Measurements from ENCODE around the gene FBXO46. TPM values are rescaled to one million over a fixed set of nuclear protein-coding genes. Genes with fewer than 3 reads are reported as not detected.
"Not testable (repeated sequence)": the region's sequence is repeated elsewhere in the genome, so short reads cannot be mapped to it uniquely, and the experiment has no call there.

FBXO46 gene
- total RNA-seq, 6 experiments from 2014 or later: 8.4 to 14.5 (median 11.0) TPM

GRCh38 chr19:45733160-45733810, 2.6 kb upstream of the FBXO46 start, which contains the start of gene MEIOSIN:
MEIOSIN (plus strand) TSS chr19:45733439; CDS start chr19:45735377, 1,938 bp downstream.
- Mint-ChIP-seq H3K9me3 (no peaks in the 10 kb centered on the region), H3K36me3 (ENCODE audit: low read depth) (peaks cover 1% of the 10 kb centered on the region; the same call in 1 of the 2 replicates), H3K27ac (no peak within 1 kb of the TSS), H3K4me3 (no peak within 1 kb of the TSS), H3K27me3 (ENCODE audit: insufficient read depth) (peaks cover 4% of the 10 kb centered on the region), H3K4me1 (ENCODE audit: low read depth) (peaks cover 11% of the 10 kb centered on the region)
- DNase-seq: no peak
- TF ChIP-seq CTCF (IDR thresholded peaks at IDR 0.05): no peak

- DNase-seq: no peak
- no peaks in the 10 kb centered on the region for H3K9me3 Mint-ChIP-seq
- TF ChIP-seq CTCF (IDR thresholded peaks at IDR 0.05): no peak
- H3K4me3 Mint-ChIP-seq: peak overlapping the region; percentile 97
- H3K36me3 Mint-ChIP-seq (ENCODE audit: low read depth): peaks cover 6% of the 10 kb centered on the region; the same call in 1 of the 2 replicates
- H3K27ac Mint-ChIP-seq: peak overlapping the region; percentile 70
- peaks cover 16% of the 10 kb centered on the region for H3K4me1 Mint-ChIP-seq (ENCODE audit: low read depth)
- H3K27me3 Mint-ChIP-seq (ENCODE audit: insufficient read depth): peaks cover 2% of the 10 kb centered on the region; the same call in 1 of the 2 replicates
Observed at GRCh38 chr19:45729800-45730290, 851 bp downstream of the FBXO46 start.

GRCh38 chr19:45728683-45729082, 2.0 kb downstream of the FBXO46 start:
- H3K4me3 Mint-ChIP-seq; H3K9me3 Mint-ChIP-seq; H3K27ac Mint-ChIP-seq; H3K36me3 Mint-ChIP-seq (ENCODE audit: low read depth); H3K27me3 Mint-ChIP-seq (ENCODE audit: insufficient read depth); DNase-seq: not testable (repeated sequence)
- H3K4me1 Mint-ChIP-seq (ENCODE audit: low read depth): peaks cover 24% of the 10 kb centered on the region

- H3K36me3 Mint-ChIP-seq (ENCODE audit: low read depth): peaks cover 15% of the 10 kb centered on the region
- not testable (repeated sequence) for H3K4me3 Mint-ChIP-seq; H3K27ac Mint-ChIP-seq; DNase-seq; H3K9me3 Mint-ChIP-seq; H3K27me3 Mint-ChIP-seq (ENCODE audit: insufficient read depth)
- peaks cover 58% of the 10 kb centered on the region for H3K4me1 Mint-ChIP-seq (ENCODE audit: low read depth)
Observed at GRCh38 chr19:45720065-45720464, 10.6 kb downstream of the FBXO46 start.

- DNase-seq: no peak
- peaks cover 3% of the 10 kb centered on the region; the same call in 1 of the 2 replicates for H3K27me3 Mint-ChIP-seq (ENCODE audit: insufficient read depth)
- H3K4me1 Mint-ChIP-seq (ENCODE audit: low read depth): peaks cover 45% of the 10 kb centered on the region
- H3K9me3 Mint-ChIP-seq: no peaks in the 10 kb centered on the region
- peaks cover 15% of the 10 kb centered on the region for H3K36me3 Mint-ChIP-seq (ENCODE audit: low read depth)
- peak overlapping the region; percentile 98 for H3K27ac Mint-ChIP-seq
- no peak for TF ChIP-seq CTCF (IDR thresholded peaks at IDR 0.05)
- H3K4me3 Mint-ChIP-seq: peak overlapping the region; percentile 94
Observed at GRCh38 chr19:45717983-45718650, 12.6 kb downstream of the FBXO46 start.

- H3K27ac Mint-ChIP-seq: peak overlapping the region; percentile 98
- H3K9me3 Mint-ChIP-seq: no peaks in the 10 kb centered on the region
- peak; percentile 20; the same call in 1 of the 2 replicates for TF ChIP-seq CTCF (IDR thresholded peaks at IDR 0.05)
- peaks cover 3% of the 10 kb centered on the region; the same call in 1 of the 2 replicates for H3K27me3 Mint-ChIP-seq (ENCODE audit: insufficient read depth)
- peak; percentile 96 for DNase-seq
- H3K36me3 Mint-ChIP-seq (ENCODE audit: low read depth): peaks cover 15% of the 10 kb centered on the region
- peak overlapping the region; percentile 94 for H3K4me3 Mint-ChIP-seq
- H3K4me1 Mint-ChIP-seq (ENCODE audit: low read depth): peaks cover 39% of the 10 kb centered on the region
Observed at GRCh38 chr19:45717131-45717982, 13.3 kb downstream of the FBXO46 start.
